Bronchial smooth muscle cell (primary cell): ENCODE data around the gene THEM5. TPM values are rescaled to one million over a fixed set of nuclear protein-coding genes. Genes with fewer than 3 reads are reported as not detected.

Experiments
- total RNA-seq: library from RNA; depleted of rRNA; stranded (reverse); fragments of >200 nt; gene quantifications from 2 replicates; pipeline ENCODE4 v1.2.1, GENCODE V29; 2014

The THEM5 gene
- not detected in 2 replicates for total RNA-seq

GRCh38 chr1:151853411-151853943 is at the start of gene THEM5:
Gene THEM5 (minus strand): TSS chr1:151853712. CDS start chr1:151853565, 147 bp downstream.

GRCh38 chr1:151839457-151840403 is 13.8 kb downstream of the THEM5 start, which contains the start of gene C2CD4D:
Gene C2CD4D (minus strand): TSS chr1:151839820. CDS start chr1:151838989, 831 bp downstream.

GRCh38 chr1:151831605-151832004 is 21.9 kb downstream of the THEM5 start, which contains the start of gene RORC:
Gene RORC (minus strand): TSS chr1:151831802. CDS start chr1:151831764, 38 bp downstream.

GRCh38 chr1:151805066-151805820 is 48.3 kb downstream of the THEM5 start, which contains the start of gene LINGO4:
Gene LINGO4 (minus strand): TSS chr1:151805419. CDS start chr1:151802704, 2,715 bp downstream.

Other genes with a start within 250 kb of the THEM5 start
- 27.4 and 50.5 TPM in 2 replicates for gene SNX27, start 241.7 kb downstream of the THEM5 start, total RNA-seq
- gene CELF3, start 136.9 kb downstream of the THEM5 start, total RNA-seq, result not detected in 2 replicates
- not detected in 2 replicates for gene RIIAD1, start 132.2 kb downstream of the THEM5 start, total RNA-seq
- 90.8 and 110 TPM in 2 replicates for gene MRPL9, start 90.2 kb downstream of the THEM5 start, total RNA-seq
- 0.95 and 1.0 TPM in 2 replicates for gene TDRKH, start 63.2 kb downstream of the THEM5 start, total RNA-seq
- gene LINGO4, start 48.3 kb downstream of the THEM5 start, total RNA-seq, result not detected in 2 replicates
- not detected in 2 replicates for gene RORC, start 21.9 kb downstream of the THEM5 start, total RNA-seq
- not detected in 2 replicates for gene C2CD4D, start 13.9 kb downstream of the THEM5 start, total RNA-seq
- 6.0 and 8.7 TPM in 2 replicates for gene THEM4, start 55.8 kb upstream of the THEM5 start, total RNA-seq
- 103 and 186 TPM in 2 replicates for gene S100A10, start 140.1 kb upstream of the THEM5 start, total RNA-seq
- gene S100A11, start 183.3 kb upstream of the THEM5 start, total RNA-seq, result 29.1 and 47.0 TPM in 2 replicates
- not detected in 2 replicates for gene TCHHL1, start 235.4 kb upstream of the THEM5 start, total RNA-seq